ENCODE data around the gene TSGA10.
A peak's percentile ranks its signal among the peaks of the same experiment; 100 is the strongest.
"Not testable (repeated sequence)": the region's sequence is repeated elsewhere in the genome, so short reads cannot be mapped to it uniquely, and the experiment has no call there.

TSGA10 gene

DNA sequence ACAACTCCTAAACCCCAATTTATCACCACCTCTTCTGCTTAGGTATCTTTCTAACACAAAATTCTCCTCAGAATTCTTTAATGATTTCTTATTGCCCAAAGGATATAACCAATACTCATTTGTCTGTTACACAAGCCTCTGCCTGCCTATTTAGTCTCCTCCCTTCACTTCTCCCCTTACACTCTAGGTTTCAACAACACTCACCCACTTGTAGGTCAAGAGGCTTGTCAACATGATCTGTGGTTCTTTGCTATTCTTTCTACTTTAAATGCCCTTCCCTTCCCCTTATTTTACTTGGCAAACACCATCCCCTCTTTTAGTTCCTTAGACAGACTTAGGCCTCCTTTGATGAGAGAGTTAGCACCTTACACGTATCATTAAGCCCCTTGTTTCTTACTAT lies 82.2 kb downstream of the TSGA10 start:
- DNase-seq = no peak

- DNase-seq = no peak
These were observed 86.7 kb downstream of the TSGA10 start for GRCh38 chr2:99067871-99068625.

DNA sequence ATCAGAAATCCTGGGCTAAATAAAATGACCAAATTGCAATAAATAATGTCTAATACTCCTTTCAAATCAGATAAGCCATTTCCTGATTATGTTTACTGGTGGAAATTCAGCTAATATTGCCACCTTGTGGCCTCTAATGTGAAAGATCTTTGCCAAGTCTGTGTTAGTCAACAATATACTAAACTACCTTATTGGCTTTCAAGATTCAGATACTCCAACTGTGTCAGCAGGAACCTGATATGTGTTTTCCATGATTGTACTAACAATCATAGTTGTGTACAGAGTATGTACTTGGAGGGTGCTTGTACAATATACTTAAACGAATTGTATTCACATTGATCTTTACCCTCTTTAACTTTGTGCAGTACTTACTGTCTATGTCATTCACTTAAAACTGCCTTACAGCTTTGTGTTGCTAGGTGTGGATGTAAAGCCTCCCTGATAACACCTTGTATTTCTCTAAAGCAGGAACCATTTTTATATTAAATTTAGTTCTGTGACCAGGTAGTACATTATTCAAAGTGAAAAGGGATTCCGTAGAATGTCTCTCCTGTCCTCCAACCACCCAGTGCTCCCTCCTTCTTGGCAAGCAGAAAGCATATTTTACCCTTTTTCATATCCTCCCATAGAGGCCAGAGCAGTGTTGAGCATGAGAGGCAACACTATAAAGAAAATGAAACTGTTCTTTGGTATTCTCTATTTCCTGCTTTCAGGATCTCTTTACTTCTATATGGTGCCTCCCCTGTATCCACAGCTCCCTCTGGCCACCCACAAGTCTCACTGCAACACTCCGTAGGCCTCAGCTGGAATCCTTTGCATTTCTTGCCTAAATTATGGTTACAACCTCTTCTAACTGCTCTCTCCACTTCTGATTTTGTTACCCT lies 88.4 kb downstream of the TSGA10 start:
- DNase-seq = peak; percentile 82

- not testable (repeated sequence) for DNase-seq
These were observed 105.6 kb downstream of the TSGA10 start for GRCh38 chr2:99049187-99049586.

DNA sequence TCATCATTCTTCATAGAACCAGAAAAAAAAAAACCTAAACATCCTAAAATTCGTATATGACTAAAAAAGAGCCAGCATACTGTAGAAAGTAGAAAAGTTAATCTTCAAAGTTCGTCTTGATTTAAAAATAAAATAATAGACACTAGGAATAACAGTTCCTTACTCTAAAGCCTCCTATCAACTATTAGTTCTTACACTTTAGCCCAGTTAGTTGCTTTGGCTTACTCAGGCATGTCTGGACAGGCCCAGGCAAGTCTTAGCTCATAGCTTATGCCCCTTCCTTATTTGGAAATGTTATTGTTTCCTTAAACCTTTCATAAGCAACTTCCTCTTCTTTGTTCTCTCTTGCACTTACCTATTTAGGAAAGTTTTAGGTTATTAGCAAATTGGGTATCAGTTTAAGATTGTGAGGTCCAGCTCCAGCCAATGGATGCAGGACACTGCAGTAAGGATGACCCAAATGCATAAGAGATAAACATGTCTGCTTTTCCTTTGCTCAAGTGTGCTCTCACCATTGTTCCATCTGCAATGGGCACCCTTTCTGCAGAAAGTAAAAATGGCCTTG lies 113.9 kb downstream of the TSGA10 start:
- DNase-seq = not testable (repeated sequence)

GRCh38 chr2:99035920-99036319 lies 118.8 kb downstream of the TSGA10 start:
- DNase-seq = no peak

DNA sequence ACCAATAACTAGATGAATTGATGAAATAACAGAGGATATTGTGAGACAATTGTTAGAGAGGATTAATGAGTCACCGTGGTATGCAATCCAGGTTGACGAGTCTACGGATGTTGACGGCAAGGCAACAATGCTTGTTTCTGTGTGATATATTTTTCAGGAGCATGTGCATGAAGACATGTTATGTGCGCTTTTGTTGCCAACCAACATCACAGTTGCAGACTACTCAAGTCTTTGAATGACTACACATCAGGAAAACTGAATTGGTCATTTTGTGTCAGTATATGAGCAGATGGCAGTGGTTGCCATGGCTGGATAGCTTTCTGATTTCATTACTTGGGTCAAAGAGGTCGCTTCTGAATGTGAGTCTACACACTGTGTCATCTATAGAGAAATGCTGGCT lies 122.0 kb downstream of the TSGA10 start:
- DNase-seq = no peak

GRCh38 chr2:99032001-99032400 lies 122.7 kb downstream of the TSGA10 start:
- DNase-seq = no peak

- no peak for DNase-seq
These were observed 123.3 kb downstream of the TSGA10 start for GRCh38 chr2:99031481-99031880.

GRCh38 chr2:99028558-99028957 lies 126.2 kb downstream of the TSGA10 start:
- DNase-seq = no peak

- no peak for DNase-seq
These were observed 126.9 kb downstream of the TSGA10 start for GRCh38 chr2:99027856-99028255.

GRCh38 chr2:99000708-99001107 lies 154.0 kb downstream of the TSGA10 start:
- DNase-seq = no peak

DNA sequence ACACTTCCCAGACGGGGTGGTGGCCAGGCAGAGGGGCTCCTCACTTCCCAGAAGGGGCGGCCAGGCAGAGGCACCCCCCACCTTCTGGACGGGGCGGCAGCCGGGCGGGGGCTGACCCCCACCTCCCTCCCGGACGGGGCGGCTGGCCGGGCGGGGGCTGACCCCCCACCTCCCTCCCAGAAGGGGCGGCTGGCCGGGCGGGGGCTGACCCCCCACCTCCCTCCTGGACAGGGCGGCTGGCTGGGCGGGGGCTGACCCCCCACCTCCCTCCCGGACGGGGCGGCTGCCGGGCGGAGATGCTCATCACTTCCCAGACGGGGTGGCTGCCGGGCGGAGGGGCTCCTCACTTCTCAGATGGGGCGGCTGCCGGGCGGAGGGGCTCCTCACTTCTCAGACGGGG lies 166.0 kb downstream of the TSGA10 start:
- DNase-seq = not testable (repeated sequence)

GRCh38 chr2:98985905-98986666 lies 168.7 kb downstream of the TSGA10 start:
- peak; percentile 7 for DNase-seq

GRCh38 chr2:98975611-98976010 lies 179.1 kb downstream of the TSGA10 start:
- no peak for DNase-seq

DNA sequence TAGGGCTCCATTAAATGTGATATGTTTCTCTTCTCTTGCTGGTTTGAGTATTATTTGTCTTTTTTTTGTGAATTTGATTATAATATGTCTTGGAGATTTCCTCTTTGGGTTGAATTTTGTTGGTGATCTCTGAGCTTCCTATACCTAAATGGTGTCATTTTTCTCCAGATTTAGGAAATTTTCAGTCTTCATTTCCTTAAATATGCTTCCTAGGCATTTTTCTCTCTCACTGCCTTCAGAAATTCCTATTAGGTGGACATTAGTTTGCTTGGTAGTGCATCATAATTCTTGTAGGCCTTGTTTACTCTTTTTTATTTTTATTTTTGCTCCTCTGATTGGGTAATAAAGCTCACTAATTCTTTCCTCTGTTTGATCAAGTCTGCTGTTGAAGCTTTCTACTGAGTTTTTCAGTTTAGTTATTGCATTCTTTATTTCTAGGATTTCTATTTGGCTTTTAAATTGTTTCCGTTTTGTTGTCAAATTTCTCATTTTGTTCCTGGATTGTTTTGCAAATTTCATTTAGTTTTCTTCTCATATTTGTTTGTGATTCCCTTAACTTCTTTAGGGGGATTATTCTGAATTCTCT lies 182.1 kb downstream of the TSGA10 start:
- DNase-seq = no peak

- no peak for DNase-seq
These were observed 194.8 kb downstream of the TSGA10 start for GRCh38 chr2:98959810-98960507.

DNA sequence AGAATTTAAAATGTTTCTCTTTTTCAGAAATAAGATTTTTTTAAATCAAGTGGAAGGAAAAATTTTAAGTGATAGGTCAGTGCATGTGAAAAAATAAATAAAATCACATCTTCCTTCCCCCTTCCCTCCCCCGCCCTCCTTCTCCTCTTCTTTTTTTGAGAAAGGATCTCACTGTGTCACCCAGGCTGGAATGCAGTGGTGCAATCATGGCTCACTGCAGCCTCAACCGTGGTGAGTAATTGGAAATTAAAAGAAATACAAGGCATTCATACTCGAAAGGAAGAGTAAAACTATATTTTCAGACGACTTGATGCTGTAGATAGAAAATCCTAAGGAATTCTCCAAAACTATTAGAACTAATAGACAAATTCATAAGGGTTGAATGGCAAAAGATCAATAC lies 201.8 kb downstream of the TSGA10 start:
- no peak for DNase-seq

DNA sequence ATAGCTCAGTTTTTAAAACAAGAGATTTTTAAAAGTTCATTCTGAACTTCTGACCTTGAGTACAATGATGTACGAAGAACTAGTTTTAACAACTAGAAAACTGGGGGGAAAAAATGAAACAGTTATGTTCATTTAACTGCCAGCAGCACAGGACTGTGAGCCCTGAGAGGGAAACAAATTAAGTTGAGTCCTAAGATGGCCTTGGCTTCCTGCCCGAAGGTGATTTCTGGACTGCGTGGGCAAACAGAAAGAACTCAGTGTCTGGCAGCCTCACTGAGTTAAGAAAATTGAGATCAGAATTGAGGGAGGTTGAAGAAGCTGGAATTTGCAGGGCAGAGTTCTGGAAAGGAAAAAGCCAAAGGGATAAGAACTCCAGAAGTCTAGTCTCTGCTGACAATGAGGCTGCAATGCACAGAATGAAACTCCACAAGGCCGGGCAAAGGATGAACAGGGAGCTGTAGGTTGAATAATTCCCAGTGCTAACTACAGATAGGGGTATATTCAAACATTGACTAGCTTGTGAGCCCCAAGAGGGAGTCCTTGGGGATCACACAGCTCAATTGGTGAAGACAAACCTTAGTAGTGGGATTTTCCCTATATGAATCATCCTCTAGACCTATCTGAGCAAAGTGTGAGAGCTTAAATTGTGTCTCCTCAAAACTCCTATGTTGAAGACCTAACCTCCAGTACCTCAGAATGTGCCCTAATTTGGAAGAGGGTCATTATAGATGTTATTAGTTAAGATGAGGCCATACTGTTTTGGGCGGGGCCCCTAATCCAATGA lies 205.6 kb downstream of the TSGA10 start:
- DNase-seq = no peak

DNA sequence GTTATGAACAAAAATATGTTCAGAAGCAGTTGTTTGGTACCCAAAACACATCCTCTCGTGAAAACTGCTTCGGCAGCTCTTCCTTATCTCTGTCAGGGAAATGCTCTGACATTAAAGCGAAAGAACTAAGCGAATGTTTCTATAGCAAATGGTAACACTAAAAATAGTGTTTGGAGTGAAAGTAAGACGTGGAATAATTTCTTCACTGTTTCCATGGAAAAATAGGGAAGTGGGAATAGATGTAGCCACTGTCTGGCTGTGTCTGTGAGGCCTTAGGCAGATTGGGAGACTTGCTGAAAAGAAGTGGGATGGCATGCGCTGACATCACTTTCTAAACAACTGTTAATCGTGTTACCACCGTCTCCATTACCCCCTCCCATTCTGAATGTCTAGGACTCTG lies 207.2 kb downstream of the TSGA10 start:
- DNase-seq = no peak

Measured in kidney glomerular epithelial cell (primary cell).